Vagina (tissue), 2 donors: ENCODE data around the gene LAMTOR3.

Experiments used
- CTCF ChIP-seq, 3 experiments: fragments of 450-650 bp in 2 of 3; fragments of 200-600 bp in 1 of 3; sonication (generic) in 1 of 3; IDR thresholded peaks; one replicate each; pipeline ENCODE4 v1.5.1; 2017 to 2019; ENCODE audit warnings: antibody characterized with exemption in 3 of 3, mild to moderate bottlenecking in 2 of 3, moderate library complexity in 2 of 3
- POLR2A ChIP-seq, 2 donors: fragments of 450-650 bp; IDR thresholded peaks; one replicate each; pipeline ENCODE4 v1.6.1; 2017; ENCODE audit warnings: antibody characterized with exemption in 2 of 2, mild to moderate bottlenecking in 2 of 2, moderate library complexity in 2 of 2

GRCh38 chr4:99846891-99847290 lies 47.3 kb downstream of the LAMTOR3 start:
- TF ChIP-seq CTCF (IDR thresholded peaks at IDR 0.05) (no peak), POLR2A (IDR thresholded peaks at IDR 0.05) (no peak)
